ENCODE results near the gene PDCL3. TPM values are rescaled to one million over a fixed set of nuclear protein-coding genes. Genes with fewer than 3 reads are reported as not detected.

The PDCL3 gene
- polyA plus RNA-seq, 1 donor from 2014 or later: 18.5 TPM

- Histone ChIP-seq H3F3A (ENCODE audit: insufficient read depth, low read length, poor library complexity, severe bottlenecking) (peaks cover 3% of the 10 kb centered on the region), H3K79me2 (replicated peaks; ENCODE audit: insufficient read depth, low read length) (no peaks in the 10 kb centered on the region), H3K27ac (ENCODE audit: low read length) (no peak overlapping the region), H3K4me2 (ENCODE audit: low read length) (no peak overlapping the region), H3K9me3 (ENCODE audit: low read length) (no peaks in the 10 kb centered on the region), H3K9me2 (ENCODE audit: insufficient read depth, low read length) (no peaks in the 10 kb centered on the region), H2AFZ (ENCODE audit: low read depth, low read length) (no peak overlapping the region), H3K27me3 (ENCODE audit: insufficient read depth, low read depth, low read length) (no peaks in the 10 kb centered on the region), H3K4me3 (ENCODE audit: low read length) (no peak overlapping the region), H4K20me1 (ENCODE audit: insufficient read depth) (no peaks in the 10 kb centered on the region), H3K9ac (ENCODE audit: low read length) (no peak overlapping the region), H3K36me3 (ENCODE audit: insufficient read depth, low read length) (no peaks in the 10 kb centered on the region)
- no peak for TF ChIP-seq TAF1 (IDR thresholded peaks at IDR 0.05; ENCODE audit: low read depth)
- TF ChIP-seq RAD21 (conservative IDR thresholded peaks at IDR 0.05): no peak
- no peak for TF ChIP-seq EZH2 (IDR thresholded peaks at IDR 0.05; ENCODE audit: borderline replicate concordance, insufficient read depth, low read length, poor library complexity, severe bottlenecking)
- no peak for TF ChIP-seq REST (IDR thresholded peaks at IDR 0.05; ENCODE audit: borderline replicate concordance)
- no peak for TF ChIP-seq MXI1 (conservative IDR thresholded peaks at IDR 0.05; ENCODE audit: poor library complexity, severe bottlenecking)
- TF ChIP-seq CTCF (IDR thresholded peaks at IDR 0.05; ENCODE audit: poor library complexity, severe bottlenecking): no peak
- no peak for TF ChIP-seq SMC3 (conservative IDR thresholded peaks at IDR 0.05; ENCODE audit: poor library complexity)
- TF ChIP-seq EP300 (conservative IDR thresholded peaks at IDR 0.05; ENCODE audit: poor library complexity, severe bottlenecking): no peak
- no peak for TF ChIP-seq POLR2AphosphoS5 (IDR thresholded peaks at IDR 0.05)
These were observed 61.7 kb downstream of the PDCL3 start for GRCh38 chr2:100624536-100624935.

- no peaks in the 10 kb centered on the region for H4K20me1 ChIP-seq (ENCODE audit: insufficient read depth)
- no peaks in the 10 kb centered on the region for H3K9me2 ChIP-seq (ENCODE audit: insufficient read depth, low read length)
- no peak for TF ChIP-seq EP300 (conservative IDR thresholded peaks at IDR 0.05; ENCODE audit: poor library complexity, severe bottlenecking)
- TF ChIP-seq POLR2AphosphoS5 (IDR thresholded peaks at IDR 0.05): no peak
- TF ChIP-seq MXI1 (conservative IDR thresholded peaks at IDR 0.05; ENCODE audit: poor library complexity, severe bottlenecking): no peak
- TF ChIP-seq SMC3 (conservative IDR thresholded peaks at IDR 0.05; ENCODE audit: poor library complexity): no peak
- TF ChIP-seq TAF1 (IDR thresholded peaks at IDR 0.05; ENCODE audit: low read depth): no peak
- no peak for TF ChIP-seq REST (IDR thresholded peaks at IDR 0.05; ENCODE audit: borderline replicate concordance)
- no peak for TF ChIP-seq EZH2 (IDR thresholded peaks at IDR 0.05; ENCODE audit: borderline replicate concordance, insufficient read depth, low read length, poor library complexity, severe bottlenecking)
- no peak for TF ChIP-seq CTCF (IDR thresholded peaks at IDR 0.05; ENCODE audit: poor library complexity, severe bottlenecking)
- H2AFZ ChIP-seq (ENCODE audit: low read depth, low read length): no peak overlapping the region
- no peak overlapping the region for H3K4me3 ChIP-seq (ENCODE audit: low read length)
- H3F3A ChIP-seq (ENCODE audit: insufficient read depth, low read length, poor library complexity, severe bottlenecking): peaks cover 3% of the 10 kb centered on the region
- H3K36me3 ChIP-seq (ENCODE audit: insufficient read depth, low read length): no peaks in the 10 kb centered on the region
- H3K27me3 ChIP-seq (ENCODE audit: insufficient read depth, low read depth, low read length): no peaks in the 10 kb centered on the region
- no peak overlapping the region for H3K4me2 ChIP-seq (ENCODE audit: low read length)
- no peak overlapping the region for H3K9ac ChIP-seq (ENCODE audit: low read length)
- no peak overlapping the region for H3K27ac ChIP-seq (ENCODE audit: low read length)
- no peaks in the 10 kb centered on the region for H3K79me2 ChIP-seq (replicated peaks; ENCODE audit: insufficient read depth, low read length)
- H3K9me3 ChIP-seq (ENCODE audit: low read length): no peaks in the 10 kb centered on the region
These were observed 62.9 kb downstream of the PDCL3 start for GRCh38 chr2:100625717-100626116.
